HS-5 (cell line): ENCODE data around the gene DHCR7.

Experiments
- DNase-seq: peaks from one replicate; pipeline ENCODE4 v3.0.0-alpha.2; 2012; ENCODE audit warnings: low read depth

The DHCR7 gene

DNA sequence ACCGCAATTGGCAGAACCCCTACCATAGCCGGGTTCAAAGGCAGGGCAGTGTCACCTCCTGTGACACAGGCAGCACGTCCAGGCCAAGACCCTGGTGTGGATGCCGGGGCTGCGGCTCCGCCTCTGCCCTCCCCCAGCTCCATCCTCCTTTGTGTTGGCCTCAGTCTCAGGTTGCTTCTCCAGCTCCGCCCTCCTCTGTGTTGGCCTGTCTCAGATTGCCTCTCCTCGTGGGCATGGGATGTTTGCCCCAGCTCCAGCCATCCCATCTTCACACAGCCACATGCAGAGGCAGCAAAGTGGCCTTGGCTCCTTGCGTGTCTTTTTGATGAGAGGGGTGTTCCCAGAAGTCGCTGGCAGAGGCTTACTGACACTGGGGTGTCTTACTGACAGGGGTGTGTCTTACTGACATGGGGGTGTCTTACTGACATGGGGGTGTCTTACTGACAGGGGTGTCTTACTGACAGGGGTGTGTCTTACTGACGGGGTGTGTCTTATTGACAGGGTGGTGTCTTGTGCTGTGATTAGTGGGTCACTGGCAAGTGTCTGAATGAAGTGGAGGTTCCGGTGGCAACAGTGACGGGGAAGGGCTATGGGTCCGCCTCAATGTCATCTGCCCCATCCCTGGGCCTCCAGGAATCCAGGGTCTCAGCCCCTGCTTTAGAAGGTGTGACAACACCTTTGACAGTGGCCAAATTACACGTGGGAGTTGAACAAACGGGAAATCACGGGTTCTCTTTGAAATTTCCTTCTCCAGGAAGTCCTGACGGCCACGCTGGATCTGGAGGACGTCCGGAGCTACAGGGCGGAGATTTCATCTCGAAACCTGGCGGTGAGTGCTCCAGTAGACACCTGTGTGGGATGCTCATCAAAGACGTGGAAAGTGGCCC is 29.7 kb upstream of the DHCR7 start:
- DNase-seq, result no peak

DNA sequence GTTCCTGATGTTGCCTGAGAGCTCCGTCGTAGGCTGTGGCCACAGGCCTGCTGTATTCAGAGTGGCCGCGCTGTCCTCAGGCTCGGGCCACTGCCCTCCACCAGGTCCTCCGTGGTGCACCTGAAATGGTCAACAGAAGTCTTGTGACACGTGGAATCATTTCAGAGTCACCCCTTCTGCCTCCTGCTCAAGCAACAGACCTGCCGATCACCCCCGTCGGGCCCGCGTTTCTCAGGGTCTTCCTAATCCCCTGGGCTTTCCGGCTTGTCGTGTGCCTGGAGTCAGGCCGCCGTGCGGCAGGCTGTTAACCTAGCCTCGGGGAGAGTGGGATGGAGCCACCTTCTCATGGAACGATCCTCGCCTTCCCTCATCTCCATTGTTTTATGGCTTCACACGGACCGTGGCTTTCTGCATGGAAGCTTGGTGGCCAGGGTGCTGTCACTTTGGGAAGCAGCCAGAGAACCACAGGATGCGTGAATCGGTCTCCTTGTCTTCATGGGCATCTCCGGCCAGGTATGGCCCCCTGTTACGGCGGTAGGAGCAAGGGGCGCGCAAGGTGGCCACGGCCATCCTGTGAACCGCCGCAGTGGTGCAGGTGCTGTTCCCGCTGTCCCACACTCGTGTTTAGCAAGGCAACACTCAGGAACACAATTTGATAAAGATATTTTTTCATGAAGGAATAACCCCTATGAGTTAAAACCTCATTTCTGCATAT is 28.9 kb upstream of the DHCR7 start:
- DNase-seq, result no peak

DNA sequence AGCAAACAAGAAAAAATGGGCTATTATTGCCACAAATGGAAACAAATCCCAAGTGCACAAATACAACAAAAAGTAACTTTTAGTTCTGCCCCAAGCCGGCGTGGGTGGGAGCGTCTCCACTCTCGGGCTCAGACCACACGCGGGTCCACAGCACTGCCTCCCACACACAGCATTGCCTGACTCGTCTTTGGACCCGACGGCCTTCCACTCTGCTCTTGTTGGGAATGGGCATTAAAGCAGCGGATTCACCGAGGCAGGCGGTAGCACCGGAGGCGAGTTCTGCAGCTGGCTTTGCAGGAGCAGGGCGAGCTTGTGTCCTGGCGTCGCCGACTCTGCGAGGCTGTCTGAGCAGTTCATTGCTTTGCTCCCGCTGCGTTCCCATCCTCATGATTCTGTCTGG is 27.8 kb upstream of the DHCR7 start:
- DNase-seq, result no peak

DNA sequence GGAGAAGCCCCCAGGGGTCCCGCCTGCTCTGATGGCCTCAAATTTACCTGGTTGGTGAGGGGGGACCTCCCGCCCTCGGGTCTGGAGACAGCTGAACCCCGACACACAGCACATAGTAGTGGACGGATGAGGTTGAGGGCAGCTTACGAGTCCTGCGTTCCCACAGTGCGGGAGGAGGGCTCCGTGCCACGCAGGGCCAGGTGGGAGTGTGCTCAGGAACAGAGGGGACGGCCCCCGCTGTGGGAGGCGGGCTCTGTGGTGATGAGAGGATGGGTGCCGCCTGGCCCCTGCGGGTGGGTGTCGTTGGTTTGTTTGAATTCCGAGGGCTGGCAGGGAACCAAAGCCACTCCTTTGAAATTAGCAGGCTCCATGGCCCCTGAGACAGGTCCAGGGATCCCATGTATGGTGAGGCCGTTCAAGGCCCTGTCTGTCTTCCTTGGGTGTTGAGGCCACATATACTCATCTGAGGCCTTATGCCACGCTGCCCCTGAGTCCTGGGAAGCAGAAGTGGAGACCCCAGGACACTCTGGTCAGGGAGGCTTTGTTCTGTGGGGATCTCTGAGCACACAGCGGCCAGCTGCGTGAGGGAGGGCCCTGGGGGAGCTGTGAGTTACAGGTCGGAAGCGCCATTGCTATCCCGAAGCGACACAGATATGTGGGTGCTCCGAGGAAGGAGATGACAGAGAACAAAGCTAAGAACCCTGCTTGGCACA is 26.7 kb upstream of the DHCR7 start:
- DNase-seq, result no peak

DNA sequence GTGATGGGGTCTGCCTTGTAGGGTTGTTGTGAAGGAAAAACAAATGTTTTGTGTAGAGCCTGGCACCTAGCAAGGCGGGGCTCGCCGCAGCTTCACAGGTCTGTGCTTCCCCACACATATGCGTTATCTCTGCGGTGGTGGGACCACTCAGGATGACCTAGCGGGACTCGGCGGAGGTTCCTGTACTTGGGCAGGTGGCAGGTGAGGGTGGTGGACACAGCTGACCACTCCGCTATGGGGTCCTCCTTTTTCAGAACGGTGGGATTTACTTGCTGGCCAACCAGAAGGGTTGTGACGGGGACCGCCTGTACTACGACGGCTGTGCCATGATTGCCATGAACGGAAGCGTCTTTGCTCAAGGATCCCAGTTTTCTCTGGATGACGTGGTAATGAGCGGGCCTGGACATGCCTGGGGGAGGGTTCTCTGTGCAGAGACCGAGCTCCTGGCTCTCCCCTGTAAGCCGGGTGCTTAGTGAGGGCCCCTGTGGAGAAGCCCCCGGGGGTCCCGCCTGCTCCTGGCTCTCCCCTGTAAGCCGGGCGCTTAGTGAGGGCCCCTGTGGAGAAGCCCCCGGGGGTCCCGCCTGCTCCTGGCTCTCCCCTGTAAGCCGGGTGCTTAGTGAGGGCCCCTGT is 26.1 kb upstream of the DHCR7 start:
- no peak for DNase-seq

DNA sequence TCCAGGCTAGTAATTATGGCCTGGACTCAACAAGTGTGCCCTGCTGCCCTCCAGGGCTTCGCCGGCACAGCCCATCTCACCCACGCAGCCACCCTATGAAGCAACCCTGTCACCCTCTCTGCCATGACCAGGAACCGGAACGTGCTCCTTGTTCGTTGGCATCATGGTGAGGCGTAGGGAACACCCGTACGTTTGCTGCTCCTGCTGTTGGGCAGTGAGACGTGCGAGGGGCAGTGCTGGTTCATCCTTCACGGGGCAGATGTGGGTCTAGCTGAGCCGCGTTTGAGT is 25.5 kb upstream of the DHCR7 start:
- no peak for DNase-seq

DNA sequence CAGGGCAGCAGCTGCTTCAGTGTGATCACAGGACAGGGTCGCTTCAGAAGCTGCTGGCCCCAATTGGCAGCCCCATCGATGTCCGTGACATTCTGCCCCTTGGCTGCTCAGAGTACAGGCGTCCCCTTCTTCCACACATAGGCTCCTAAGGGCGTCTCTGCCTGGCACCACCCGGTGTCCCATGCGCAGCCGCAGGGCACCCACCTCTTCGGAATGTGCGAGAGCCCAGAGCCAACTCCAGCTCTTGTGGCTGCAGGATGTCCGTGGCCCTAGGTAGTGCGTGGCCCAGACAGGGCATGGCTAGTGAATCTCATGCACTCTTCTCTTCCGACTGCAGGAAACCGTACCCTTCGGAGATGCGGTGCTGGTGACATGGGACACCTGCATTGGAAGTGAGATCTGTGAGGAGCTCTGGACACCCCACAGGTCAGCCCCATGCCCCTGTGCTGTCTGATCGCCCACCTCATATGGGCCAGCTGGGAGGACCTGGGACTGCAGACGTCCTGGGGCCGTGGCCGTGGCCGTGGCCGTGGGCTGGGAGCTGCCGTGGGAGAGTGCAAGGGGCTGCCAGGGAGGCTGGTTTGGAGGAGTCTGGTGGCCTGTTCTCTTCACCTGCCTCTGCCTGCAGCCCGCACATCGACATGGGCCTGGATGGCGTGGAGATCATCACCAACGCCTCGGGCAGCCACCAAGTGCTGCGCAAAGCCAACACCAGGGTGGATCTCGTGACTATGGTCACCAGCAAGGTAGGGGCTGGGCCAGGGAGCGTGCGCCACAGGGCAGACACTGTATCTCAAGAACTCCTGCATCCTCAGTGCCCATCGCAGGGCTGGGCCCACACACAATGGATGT is 25.0 kb upstream of the DHCR7 start:
- no peak for DNase-seq

DNA sequence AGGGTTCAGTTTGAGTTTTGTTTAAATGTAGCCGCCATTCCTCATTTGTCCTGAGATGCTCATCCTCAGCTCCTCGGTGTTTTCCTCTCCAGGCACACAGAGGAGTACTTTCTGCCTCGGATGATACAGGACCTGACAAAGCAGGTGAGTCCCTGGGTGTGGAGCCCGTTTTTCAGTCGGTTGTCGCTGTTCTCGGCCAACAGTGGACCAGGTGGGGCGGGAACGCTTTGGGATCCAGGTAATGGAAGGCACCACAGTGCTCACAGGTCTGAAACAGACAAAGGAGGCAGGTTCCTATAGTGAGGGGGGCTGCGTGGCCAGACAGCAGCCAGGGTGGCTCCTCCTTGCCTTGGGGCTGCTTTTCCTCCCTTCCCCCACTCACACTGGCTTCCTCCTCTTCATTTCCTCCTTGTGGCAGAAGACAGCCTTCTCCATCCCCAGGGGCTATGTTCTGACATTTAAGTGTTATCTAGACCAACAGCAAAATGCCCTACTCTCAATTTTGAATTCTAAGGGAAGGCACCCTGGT is 24.2 kb upstream of the DHCR7 start:
- DNase-seq, result no peak

DNA sequence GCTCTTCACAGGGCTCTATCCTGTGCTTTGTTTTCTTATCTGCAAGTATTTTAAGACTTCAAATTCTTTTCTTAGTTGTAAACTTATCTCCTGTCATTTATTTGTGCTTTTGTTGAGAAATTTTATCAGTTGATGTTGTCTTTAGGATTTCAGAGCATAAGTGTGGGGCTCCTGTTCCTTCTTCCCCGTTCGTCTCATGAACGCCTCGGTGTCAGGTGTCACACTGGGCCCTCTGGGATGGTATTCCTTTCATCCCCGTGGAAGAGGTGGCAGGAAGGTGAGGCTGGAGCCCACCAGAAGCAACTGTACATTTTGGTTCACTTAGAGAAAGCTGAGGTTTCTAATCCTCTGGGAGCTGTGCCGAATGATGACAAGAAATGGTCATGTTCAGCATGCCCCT is 22.8 kb upstream of the DHCR7 start:
- no peak for DNase-seq

DNA sequence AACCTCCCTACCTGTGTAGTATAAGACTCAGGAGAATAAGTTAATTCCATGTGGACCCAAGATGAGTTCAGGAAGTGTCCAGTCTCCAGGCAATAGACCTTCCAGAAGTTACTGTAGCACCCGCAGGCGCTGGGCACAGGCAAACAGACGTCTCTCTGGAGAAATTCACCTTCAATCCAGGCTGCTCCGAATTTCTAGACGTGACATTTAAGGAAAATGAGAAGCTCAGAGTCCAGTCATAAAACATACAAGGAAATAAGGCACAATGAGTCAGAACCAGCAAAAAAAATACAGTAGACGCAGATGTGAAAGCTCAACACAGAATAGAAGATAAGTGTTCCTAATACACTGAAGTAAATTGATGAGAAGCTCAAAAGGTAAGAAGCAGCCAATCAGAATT is 19.0 kb upstream of the DHCR7 start:
- no peak for DNase-seq

DNA sequence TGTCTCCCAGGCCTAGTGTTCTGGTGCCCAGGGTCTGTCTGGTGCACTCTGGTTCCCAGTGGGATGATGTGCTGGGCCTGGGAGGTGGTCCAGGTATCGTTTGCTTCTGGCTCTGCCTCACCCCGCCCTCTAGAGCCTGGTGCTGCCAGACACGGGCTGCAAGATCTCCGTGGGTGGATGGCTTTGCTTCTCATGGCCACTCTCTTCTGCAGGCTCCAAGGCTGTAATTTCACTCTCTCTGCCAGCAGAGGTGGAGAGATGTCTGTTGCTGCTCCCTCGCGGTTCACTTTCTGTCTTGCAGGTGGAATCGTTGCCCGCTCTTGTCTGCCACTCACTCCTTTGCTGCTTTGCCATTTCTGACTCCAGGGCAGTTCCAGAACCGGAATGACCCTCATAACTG is 18.2 kb upstream of the DHCR7 start:
- DNase-seq, result no peak

DNA sequence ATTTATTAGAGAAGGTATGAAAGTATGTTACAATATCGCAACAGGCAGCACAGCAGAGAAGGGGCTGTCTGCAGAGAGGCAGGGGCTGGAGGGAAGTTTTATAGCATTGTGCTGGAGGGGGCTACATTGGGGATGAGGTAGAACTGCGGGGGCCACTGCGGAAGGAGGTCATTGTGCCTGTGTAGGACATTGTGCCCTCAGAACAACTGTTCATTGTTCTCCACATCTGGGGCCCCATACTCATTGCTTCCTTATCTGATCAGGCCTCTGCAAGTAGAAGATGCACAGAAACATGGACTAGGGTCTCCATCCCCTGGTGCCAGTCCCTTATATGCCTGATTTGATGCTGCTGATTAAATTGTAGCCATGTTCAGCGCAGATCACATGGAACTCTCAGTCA is 16.9 kb upstream of the DHCR7 start:
- no peak for DNase-seq

DNA sequence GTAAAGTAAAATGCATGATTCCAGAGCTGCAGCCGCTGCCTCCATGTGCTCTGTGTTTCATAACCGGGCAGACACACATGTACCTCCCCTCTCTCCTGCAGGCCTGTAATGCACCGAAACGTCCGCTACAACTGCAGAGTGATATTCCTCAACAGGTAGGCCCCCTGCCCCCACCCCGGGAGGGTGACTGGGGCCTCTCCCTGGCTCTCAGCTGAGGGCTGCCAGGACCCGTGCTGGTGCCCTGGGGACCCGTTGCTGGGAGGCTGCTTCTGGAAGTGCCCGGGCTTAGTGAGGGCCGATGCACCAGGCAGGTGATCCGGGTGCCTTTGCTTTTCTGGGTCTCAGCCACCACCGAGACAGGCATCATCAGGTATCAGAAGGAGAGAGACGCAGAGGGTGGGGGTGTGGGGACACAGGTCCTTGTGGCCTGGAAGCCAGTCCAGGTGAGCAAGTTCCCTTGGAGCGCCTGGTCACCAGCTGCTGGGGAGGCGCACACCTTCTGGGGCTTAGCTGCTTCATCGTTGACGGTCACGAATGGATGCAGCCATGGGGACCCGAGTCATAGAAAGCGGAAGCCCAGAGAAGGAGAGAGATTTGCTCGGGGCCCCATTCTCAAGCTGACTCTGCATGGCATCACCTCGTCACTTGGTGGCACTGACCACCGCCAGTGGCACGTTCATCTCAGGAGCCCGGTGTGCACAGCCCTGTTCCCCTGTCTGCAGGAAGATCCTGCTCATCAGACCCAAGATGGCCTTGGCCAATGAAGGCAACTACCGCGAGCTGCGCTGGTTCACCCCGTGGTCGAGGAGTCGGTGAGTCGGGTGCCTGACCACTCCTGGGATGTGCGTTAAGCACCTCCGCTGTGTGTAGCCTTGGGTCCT is 15.4 kb upstream of the DHCR7 start:
- DNase-seq, result no peak

DNA sequence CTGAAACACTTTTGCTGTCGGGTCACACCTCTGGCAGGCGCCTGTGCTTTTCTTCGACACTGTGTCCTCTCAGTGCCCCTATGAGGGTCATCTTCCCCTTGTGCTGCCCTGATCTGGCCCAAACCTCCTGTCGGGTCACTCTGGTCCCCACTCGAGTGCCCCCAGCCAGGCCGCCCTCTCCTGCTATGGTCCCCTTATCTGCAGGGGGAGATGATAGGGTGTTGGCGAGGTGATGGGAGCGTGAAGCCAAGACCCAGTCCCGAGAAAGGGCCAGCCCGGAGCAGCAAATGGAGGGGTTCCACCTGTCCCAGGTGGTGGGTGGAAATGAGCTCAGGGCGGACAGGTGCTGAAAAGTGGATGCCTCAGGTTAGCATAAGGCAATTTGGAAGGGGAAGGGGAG is 14.5 kb upstream of the DHCR7 start:
- no peak for DNase-seq

DNA sequence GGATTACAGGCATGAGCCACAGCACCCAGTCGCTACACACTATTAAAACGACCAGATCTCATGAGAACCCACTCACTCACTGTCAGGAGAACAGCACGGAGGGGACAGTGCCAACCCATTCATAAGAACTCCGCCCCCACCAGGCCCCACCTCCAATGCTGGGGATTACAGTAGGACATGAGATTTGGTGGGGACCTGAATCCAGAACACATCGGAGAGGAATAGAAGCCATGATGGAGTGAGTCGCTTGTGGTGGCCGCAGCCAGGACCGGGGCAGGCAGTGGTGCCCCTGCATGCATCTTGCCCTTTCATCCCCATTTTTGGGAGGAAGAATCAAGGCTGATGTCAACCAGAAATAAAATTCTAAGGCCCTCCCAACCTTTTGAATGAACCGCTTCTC is 13.5 kb upstream of the DHCR7 start:
- no peak for DNase-seq

DNA sequence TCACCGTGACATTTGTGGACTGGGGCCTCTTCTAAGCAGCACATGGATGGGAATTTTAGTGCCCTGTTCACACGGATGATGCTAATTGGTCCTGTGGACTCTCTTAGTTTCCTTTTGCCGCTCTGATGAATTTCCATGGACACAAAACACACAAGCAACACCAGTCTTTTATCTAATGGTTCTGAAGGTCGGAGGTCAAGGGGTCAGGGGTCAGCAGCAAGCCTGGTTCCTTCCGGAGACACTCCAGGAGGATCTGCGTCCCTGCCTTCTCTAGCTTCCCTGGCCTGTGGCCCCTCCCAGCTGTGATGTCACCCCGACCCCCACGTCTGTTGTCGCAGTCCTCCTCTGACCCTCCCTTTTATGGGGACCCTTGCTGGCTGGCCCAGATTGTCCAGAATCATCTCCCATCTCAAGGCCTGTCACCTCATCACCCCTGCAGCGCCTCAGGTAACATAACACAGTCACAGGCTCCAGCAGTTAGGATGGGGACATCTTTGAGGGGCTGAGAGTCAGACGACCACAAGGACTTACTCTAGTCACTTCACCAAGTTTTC is 11.7 kb upstream of the DHCR7 start:
- DNase-seq, result no peak

DNA sequence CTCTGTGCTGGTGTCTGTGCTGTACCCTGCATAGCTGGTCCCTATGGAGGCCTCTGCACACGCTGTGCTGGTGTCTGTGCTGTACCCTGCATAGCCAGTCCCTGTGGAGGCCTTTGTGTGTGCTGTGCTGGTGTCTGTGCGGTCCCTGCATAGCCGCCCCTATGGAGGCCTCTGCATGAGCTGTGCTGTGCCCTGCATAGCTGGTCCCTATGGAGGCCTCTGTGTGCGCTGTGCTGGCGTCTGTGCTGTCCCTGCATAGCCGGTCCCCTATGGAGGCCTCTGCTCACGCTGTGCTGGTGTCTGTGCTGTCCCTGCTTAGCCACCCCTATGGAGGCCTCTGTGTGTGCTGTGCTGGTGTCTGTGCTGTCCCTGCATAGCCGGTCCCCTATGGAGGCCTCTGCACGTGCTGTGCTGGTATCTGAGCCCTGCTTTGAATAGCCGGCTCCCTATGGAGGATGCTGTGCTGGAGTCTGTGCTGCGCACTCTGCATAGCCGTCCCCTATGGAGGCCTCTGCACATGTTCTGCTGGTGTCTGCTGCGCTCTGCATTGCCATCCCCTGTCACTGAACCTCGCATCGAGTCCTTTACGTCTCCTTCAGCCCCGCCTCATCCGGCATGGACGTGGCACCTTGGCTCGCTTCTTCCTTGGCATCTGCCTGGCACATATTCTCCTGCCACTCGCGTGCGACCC is 11.0 kb upstream of the DHCR7 start:
- no peak for DNase-seq

DNA sequence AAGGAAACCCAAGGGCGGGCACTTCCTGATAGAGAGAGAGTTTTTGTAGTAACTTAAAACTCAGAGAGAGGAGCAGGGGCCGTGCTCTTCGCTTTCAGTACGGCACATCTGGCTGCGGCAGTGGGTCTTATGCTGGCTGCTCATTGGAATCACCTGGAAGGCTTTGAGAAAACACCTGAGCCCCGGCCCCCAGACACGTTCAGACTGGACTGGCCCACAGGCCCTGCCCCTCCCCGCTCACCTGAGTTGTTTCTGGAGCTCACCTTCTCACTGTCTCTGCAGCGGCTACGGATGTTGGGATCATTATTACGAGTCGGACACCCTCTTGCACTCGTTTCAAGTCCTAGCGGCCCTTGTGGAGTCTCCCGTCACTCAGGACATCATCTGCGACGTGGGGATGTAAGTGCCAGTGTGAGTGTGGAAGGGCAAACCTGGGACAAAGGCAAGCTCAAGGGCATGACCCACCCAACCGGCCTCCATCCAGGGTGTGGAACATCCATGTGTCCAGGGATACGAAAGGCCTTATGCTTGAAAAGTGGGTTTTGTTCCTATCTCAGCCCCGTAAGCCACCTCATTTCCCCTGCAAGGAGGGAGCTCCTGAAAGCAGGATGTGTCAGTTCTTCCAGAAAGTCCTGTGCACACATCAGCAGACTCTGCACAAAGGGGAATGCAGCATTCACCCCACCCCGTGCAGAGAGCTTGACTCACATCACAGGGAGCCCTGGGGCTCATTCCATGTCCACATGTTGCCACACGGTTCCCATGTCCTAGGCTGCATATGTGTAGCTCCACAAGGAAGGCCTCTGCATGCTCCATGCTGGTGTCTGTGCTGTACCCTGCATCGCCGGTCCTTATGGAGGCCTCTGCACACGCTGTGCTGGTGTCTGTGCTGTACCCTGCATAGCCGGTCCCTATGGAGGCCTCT is 10.2 kb upstream of the DHCR7 start:
- DNase-seq, result no peak

DNA sequence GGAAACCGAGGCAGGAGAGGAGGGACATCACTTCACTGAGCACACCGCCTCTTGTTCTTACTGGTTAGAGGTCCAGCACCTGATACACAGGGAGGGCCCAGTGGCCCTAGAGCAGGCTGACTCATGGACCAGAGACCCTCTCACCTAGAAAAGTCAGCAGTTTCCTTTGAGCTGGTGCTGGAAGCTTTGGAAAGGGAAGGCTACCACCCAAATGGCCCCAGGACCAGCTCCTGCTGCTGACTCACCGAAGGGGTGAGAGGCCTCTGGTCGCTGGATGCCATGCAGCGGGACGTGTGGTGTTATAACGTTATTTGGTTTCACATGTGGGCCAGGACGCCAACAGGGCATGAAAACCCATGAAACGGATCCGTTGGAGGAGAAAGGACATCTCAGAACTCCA is 8.6 kb upstream of the DHCR7 start:
- no peak for DNase-seq
